ENCODE results near the gene LIN37.
"Not testable (repeated sequence)": the region's sequence is repeated elsewhere in the genome, so short reads cannot be mapped to it uniquely, and the experiment has no call there.

The LIN37 gene

DNA sequence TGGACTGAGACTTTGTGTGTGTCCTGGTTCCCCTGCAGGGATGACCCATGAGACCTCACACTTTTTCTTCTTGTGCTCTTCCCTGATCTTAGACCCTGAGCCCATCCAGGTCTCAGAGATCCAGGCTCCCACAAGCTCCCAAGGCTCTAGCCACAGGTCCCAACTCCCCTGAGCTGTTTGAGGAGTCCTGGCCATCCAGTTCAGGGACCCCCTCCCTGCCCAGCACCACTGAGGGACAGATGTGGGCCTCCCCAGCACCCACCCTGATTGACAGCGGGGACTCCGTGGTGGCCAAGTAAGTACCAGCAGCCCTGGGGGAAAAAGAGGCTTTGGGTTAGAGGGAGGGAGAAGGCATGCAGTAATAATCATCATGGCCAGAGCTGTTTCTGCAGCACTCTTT, 11.3 kb downstream of the LIN37 start:
- Histone ChIP-seq H3K27ac (ENCODE audit: low read length) (no peak overlapping the region), H3K9ac (ENCODE audit: low read length) (no peak overlapping the region), H3K4me3 (ENCODE audit: low read length) (no peak overlapping the region), H3K9me3 (ENCODE audit: control insufficient read depth, low read depth, low read length) (no peaks in the 10 kb centered on the region), H3K36me3 (ENCODE audit: control insufficient read depth, low read depth, low read length) (peaks cover 15% of the 10 kb centered on the region), H3K27me3 (ENCODE audit: control insufficient read depth, insufficient read depth, low read length) (no peaks in the 10 kb centered on the region), H3K4me1 (ENCODE audit: control insufficient read depth, low read depth, low read length) (peaks cover 4% of the 10 kb centered on the region)

DNA sequence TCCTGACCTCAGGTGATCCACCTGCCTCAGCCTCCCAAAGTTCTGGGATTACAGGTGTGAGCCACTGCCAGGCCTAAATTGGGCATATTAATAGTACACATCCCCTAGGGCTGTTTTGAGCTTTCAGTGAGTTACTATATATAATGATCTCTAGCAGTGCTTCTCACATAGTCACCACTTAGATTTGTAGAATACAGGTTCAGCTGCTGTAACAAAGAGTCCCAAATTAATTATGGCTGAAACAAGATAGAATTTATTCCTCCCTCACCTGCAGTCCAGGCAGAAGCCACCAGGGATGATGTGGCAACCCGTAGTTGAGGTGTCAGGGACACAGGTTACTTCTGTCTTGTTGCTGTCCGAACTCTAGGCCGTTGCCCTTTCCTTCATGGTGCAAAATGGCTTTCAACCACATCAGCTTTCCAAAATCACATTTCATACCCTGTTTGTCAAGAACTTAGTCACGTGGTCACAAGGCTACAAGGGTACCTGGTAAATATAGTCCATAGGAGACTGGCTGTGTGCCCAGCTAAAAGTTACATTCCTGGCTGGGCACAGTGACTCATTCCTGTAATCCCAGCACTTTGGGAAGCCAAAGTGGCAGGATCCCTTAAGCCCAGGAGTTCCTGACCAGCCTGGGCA, 12.5 kb downstream of the LIN37 start:
- Histone ChIP-seq H3K9me3 (ENCODE audit: control insufficient read depth, low read depth, low read length) (no peaks in the 10 kb centered on the region), H3K4me1 (ENCODE audit: control insufficient read depth, low read depth, low read length) (peaks cover 4% of the 10 kb centered on the region), H3K27ac (ENCODE audit: low read length) (no peak overlapping the region), H3K4me3 (ENCODE audit: low read length) (no peak overlapping the region), H3K36me3 (ENCODE audit: control insufficient read depth, low read depth, low read length) (peaks cover 18% of the 10 kb centered on the region), H3K9ac (ENCODE audit: low read length) (no peak overlapping the region), H3K27me3 (ENCODE audit: control insufficient read depth, insufficient read depth, low read length) (no peaks in the 10 kb centered on the region)

DNA sequence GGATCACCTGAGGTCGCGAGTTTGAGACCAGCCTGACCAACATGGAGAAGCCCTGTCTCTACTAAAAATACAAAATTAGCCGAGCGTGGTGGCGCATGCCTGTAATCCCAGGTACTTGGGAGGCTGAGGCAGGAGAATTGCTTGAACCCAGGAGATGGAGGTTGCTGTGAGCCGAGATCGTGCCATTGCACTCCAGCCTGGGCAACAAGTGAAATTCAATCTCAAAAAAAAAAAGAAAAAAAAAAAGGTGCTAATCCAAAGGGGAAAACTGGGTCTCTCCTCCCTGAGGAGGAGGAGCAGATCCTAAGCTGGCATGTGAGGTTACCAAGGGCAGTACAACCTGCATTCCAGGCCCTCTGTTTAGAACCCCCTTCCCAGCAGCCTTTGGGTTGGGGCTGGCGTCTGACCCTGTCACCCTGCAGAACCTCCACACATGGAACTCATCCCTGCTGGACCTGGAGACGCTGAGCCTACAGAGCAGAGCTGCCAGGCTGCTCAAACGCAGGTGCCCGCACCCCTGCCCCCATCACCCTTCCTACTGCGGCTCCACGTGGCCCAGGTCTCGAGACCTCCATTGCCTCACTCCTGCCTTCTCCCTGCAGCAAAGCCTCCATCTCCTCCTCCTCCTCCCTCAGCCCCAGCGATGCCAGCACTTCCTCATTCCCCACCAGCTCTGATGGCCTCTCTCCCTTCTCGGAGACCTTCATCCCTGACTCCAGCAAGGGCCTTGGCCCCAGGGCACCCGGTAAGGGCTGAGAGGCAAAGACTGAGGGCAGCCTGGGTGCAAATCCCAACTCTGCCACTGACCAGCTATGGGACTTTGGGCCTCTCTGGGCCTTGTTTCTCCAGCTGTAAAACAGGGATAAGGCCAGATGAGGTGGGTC, 16.3 kb downstream of the LIN37 start:
- Histone ChIP-seq H3K36me3 (ENCODE audit: control insufficient read depth, low read depth, low read length) (peaks cover 18% of the 10 kb centered on the region), H3K27me3 (ENCODE audit: control insufficient read depth, insufficient read depth, low read length) (no peaks in the 10 kb centered on the region), H3K9me3 (ENCODE audit: control insufficient read depth, low read depth, low read length) (no peaks in the 10 kb centered on the region), H3K4me3 (ENCODE audit: low read length) (no peak overlapping the region), H3K27ac (ENCODE audit: low read length) (no peak overlapping the region), H3K4me1 (ENCODE audit: control insufficient read depth, low read depth, low read length) (no peaks in the 10 kb centered on the region), H3K9ac (ENCODE audit: low read length) (no peak overlapping the region)

DNA sequence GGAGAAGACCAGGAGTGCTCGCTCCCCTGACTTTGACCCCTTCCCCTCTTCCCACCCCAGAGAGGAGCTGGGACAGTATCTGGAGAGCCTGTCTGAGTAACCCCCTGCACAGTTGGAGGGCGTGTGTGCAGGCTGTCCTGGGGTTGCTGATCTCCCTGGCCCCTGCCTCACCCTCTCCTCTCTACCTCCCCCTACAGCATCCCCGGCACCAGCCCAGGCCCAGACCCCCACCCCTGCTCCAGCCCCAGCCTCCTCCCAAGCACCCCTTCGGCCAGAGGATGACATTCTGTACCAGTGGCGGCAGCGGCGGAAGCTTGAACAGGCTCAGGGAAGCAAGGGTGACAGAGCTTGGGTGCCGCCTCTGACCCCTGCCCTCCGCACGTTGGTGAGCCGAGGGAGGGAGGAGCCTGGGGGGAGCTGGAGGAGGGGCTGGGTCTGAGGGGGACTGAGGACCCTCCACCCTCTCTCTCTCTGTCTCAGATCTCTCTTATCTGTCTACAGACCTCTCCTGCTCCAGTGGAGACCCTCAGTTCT, 18.3 kb downstream of the LIN37 start:
- peaks cover 18% of the 10 kb centered on the region for H3K36me3 ChIP-seq (ENCODE audit: control insufficient read depth, low read depth, low read length)
- no peak overlapping the region for H3K27ac ChIP-seq (ENCODE audit: low read length)
- no peak overlapping the region for H3K4me3 ChIP-seq (ENCODE audit: low read length)
- no peaks in the 10 kb centered on the region for H3K27me3 ChIP-seq (ENCODE audit: control insufficient read depth, insufficient read depth, low read length)
- no peaks in the 10 kb centered on the region for H3K4me1 ChIP-seq (ENCODE audit: control insufficient read depth, low read depth, low read length)
- H3K9ac ChIP-seq (ENCODE audit: low read length), result no peak overlapping the region
- no peaks in the 10 kb centered on the region for H3K9me3 ChIP-seq (ENCODE audit: control insufficient read depth, low read depth, low read length)

DNA sequence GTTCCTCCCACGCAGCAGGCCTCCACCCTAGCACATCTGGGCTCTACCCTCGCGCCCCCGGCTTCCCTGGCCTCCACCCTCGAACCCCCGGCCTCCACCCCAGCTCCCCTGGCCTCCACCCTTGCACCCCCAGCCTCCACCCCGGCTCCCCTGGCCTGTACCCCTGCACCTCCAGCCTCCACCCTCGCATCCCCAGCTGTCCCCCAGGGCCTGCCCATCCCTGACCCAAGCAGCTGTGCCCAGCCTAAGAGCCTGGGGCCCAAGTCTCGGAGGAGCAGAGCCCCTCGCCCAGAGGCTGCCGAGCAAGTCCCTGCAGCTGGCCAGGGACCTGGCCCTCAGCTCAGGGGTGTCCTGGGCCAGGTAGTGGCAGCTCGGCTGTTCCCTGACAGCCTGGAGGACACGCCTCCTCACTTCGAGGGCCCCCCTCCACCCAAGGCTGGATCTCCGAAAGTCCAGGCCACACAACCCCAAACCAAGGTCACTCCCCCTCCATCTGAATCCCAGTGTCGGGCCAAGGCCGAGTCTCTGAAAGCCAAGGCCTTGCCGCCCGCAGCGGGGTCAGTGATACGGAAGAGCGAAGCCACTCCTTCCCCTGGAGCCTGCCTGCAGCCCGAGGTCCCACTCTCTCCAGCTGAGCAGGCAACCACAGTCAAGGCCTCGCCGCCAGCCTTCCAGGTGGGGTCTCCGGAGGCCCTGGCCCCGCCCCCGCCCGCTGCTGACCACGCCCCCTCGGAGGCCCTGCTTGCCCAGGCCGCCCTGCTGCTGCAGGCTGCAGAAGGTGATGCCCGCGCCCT, 19.1 kb downstream of the LIN37 start:
- H3K4me1 ChIP-seq (ENCODE audit: control insufficient read depth, low read depth, low read length), result no peaks in the 10 kb centered on the region
- no peak overlapping the region for H3K4me3 ChIP-seq (ENCODE audit: low read length)
- no peak overlapping the region for H3K9ac ChIP-seq (ENCODE audit: low read length)
- no peak overlapping the region for H3K27ac ChIP-seq (ENCODE audit: low read length)
- peaks cover 11% of the 10 kb centered on the region for H3K36me3 ChIP-seq (ENCODE audit: control insufficient read depth, low read depth, low read length)
- no peaks in the 10 kb centered on the region for H3K9me3 ChIP-seq (ENCODE audit: control insufficient read depth, low read depth, low read length)
- H3K27me3 ChIP-seq (ENCODE audit: control insufficient read depth, insufficient read depth, low read length), result no peaks in the 10 kb centered on the region

DNA sequence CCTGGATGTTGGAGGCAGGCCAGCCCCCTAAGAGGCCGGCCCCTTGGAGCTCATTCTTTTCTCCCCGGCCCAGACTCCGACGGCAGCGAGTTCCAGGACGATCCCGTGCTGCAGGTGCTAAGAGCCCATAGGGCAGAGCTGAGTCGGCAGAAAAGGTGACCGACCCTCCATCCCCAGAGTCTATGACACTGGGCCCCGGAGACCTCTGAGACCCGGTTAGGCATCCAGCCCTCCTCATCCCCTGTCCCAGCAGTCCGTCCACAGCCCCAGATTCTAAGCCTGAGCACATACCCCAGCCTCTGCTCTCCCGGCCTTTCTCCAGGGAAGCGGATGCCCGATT, 19.7 kb downstream of the LIN37 start:
- Histone ChIP-seq H3K9ac (ENCODE audit: low read length) (no peak overlapping the region), H3K4me1 (ENCODE audit: control insufficient read depth, low read depth, low read length) (no peaks in the 10 kb centered on the region), H3K36me3 (ENCODE audit: control insufficient read depth, low read depth, low read length) (peaks cover 11% of the 10 kb centered on the region), H3K4me3 (ENCODE audit: low read length) (no peak overlapping the region), H3K27me3 (ENCODE audit: control insufficient read depth, insufficient read depth, low read length) (peaks cover 4% of the 10 kb centered on the region), H3K9me3 (ENCODE audit: control insufficient read depth, low read depth, low read length) (no peaks in the 10 kb centered on the region), H3K27ac (ENCODE audit: low read length) (no peak overlapping the region)

DNA sequence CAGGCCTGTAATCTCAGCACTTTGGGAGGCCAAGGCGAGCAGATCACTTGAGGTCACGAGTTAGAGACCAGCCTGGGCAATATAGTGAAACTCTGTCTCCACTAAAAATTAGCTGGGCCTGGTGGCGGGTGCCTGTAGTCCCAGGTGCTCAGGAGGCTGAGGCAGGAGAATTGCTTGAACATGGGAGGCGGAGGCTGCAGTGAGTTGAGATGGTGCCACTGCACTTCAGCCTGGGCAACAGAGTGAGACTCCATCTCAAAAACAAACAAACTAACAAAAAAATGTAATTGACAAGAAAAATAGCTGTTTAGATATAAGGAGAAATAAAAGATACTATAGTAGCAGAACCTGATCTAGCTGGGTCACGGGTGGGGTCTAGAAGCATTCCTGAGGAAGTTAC, 24.0 kb downstream of the LIN37 start:
- Histone ChIP-seq H3K27me3 (ENCODE audit: control insufficient read depth, insufficient read depth, low read length) (peaks cover 21% of the 10 kb centered on the region), H3K4me1 (ENCODE audit: control insufficient read depth, low read depth, low read length) (peaks cover 15% of the 10 kb centered on the region)
- not testable (repeated sequence) for H3K9ac ChIP-seq (ENCODE audit: low read length); H3K27ac ChIP-seq (ENCODE audit: low read length); H3K9me3 ChIP-seq (ENCODE audit: control insufficient read depth, low read depth, low read length); H3K36me3 ChIP-seq (ENCODE audit: control insufficient read depth, low read depth, low read length); H3K4me3 ChIP-seq (ENCODE audit: low read length)

DNA sequence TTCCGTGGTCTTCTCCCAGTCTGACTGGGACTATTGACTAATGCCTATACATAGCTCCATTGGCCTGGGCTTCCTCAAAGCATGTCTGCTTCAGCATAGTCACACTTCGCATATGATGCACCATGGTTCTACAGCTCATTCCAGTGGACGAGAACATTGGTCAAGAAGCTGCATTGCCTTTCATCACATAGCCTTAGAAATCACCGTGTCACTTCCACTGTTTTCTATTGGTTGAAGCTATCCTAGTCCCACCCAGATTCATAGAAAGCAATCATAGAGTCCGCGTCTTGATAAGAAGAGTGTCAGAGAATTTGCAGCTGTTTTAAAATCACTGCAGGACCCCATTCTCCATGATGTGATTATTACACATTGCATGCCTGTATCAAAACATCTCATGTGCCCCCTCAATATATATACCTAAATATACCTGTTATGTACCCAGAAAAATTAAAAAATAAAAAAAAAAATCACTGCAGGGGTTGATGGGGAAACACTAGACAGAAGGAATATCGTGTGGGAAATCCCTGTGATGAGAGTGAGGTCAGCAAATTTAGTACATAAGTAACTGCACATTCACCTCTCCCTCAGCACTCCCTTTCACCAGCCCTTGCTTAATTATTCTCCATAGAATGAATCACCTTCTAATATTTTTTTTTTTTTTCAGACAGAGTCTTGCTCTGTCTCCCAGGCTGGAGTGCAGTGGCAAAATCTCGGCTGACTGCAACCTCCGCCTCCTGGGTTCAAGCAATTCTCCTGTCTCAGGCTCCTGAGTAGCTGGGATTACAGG, 24.8 kb downstream of the LIN37 start:
- Histone ChIP-seq H3K27me3 (ENCODE audit: control insufficient read depth, insufficient read depth, low read length) (peaks cover 21% of the 10 kb centered on the region), H3K4me1 (ENCODE audit: control insufficient read depth, low read depth, low read length) (peaks cover 17% of the 10 kb centered on the region), H3K4me3 (ENCODE audit: low read length) (no peak overlapping the region)

DNA sequence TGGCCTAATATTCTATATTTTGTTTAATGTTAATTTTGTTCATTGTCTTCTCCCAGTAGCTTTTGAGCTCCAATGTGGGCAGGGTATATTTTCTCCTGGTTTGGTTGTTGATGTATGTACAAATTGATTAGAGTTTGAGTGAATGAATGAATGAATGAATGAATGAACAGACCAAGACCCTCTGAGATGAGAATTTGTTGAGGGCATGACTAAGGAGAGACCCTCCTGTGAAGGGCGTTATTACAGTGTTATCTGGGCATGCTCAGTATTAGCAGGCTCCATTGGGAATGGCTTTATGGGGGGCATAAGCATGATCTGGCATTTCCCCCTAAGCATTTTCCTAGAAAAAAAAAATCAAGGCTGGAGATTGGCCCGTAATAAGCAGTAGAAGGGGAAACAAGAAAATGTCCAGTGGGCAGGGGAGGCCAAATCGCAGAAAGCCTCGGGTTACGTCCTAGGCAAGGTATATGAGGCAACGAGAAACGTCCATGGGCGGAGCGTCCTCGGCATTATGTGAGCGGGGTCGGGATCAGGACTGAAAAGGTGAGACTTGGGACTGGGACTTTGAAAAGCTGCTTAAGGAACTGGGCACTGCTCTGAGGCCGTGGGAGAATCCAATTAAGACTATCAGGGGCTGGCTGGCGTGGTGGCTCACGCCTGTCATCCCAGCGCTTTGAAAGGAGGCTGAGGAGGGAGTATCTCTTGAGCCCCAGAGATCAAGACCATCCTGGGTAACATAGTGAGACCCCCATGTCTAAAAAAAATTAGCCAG, 26.1 kb downstream of the LIN37 start:
- no peaks in the 10 kb centered on the region for H3K9me3 ChIP-seq (ENCODE audit: control insufficient read depth, low read depth, low read length)
- H3K27ac ChIP-seq (ENCODE audit: low read length), result no peak overlapping the region
- H3K4me3 ChIP-seq (ENCODE audit: low read length), result peak overlapping the region; percentile 67
- no peak overlapping the region for H3K9ac ChIP-seq (ENCODE audit: low read length)
- peaks cover 21% of the 10 kb centered on the region for H3K27me3 ChIP-seq (ENCODE audit: control insufficient read depth, insufficient read depth, low read length)
- H3K4me1 ChIP-seq (ENCODE audit: control insufficient read depth, low read depth, low read length), result peaks cover 17% of the 10 kb centered on the region
- no peaks in the 10 kb centered on the region for H3K36me3 ChIP-seq (ENCODE audit: control insufficient read depth, low read depth, low read length)

More for the DNA sequence above, 24.8 kb downstream of the LIN37 start:
- no peaks in the 10 kb centered on the region for H3K36me3 ChIP-seq (ENCODE audit: control insufficient read depth, low read depth, low read length)
- no peak overlapping the region for H3K27ac ChIP-seq (ENCODE audit: low read length)
- no peak overlapping the region for H3K9ac ChIP-seq (ENCODE audit: low read length)
- no peaks in the 10 kb centered on the region for H3K9me3 ChIP-seq (ENCODE audit: control insufficient read depth, low read depth, low read length)

DNA sequence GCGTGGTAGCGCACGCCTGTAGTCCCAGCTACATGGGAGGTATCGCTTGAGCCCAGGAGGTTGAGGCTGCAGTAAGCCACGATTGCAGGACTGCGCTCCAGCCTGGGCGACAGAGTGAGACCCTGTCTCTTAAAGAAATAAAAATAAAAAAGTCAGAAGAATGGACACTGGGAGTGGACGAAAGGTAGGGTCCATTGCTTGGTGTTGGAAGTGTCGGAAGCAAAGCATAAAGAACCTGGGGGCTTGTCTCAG, 26.6 kb downstream of the LIN37 start:
- peaks cover 21% of the 10 kb centered on the region for H3K27me3 ChIP-seq (ENCODE audit: control insufficient read depth, insufficient read depth, low read length)
- no peaks in the 10 kb centered on the region for H3K36me3 ChIP-seq (ENCODE audit: control insufficient read depth, low read depth, low read length)
- peak overlapping the region; percentile 67 for H3K4me3 ChIP-seq (ENCODE audit: low read length)
- no peaks in the 10 kb centered on the region for H3K9me3 ChIP-seq (ENCODE audit: control insufficient read depth, low read depth, low read length)
- H3K27ac ChIP-seq (ENCODE audit: low read length), result no peak overlapping the region
- H3K9ac ChIP-seq (ENCODE audit: low read length), result no peak overlapping the region
- peaks cover 17% of the 10 kb centered on the region for H3K4me1 ChIP-seq (ENCODE audit: control insufficient read depth, low read depth, low read length)
